H1 (cell line): ENCODE measurements around the gene ZNF808. TPM values are rescaled to one million over a fixed set of nuclear protein-coding genes. Genes with fewer than 3 reads are reported as not detected.
"Not testable (repeated sequence)": the region's sequence is repeated elsewhere in the genome, so short reads cannot be mapped to it uniquely, and the experiment has no call there.

Experiments used
- CTCF ChIA-PET: fragments of 300-600 bp; sonication (Branson Sonifier 250); formaldehyde crosslinking; loops from one replicate; lab custom pipeline; 2021; ENCODE audit not compliant: partially characterized antibody; lab: Charles Lee
- POLR2A ChIA-PET: fragments of 300-600 bp; sonication (Branson Sonifier 250); formaldehyde crosslinking; loops from one replicate; lab custom pipeline; 2021; ENCODE audit warnings: inconsistent platforms; ENCODE audit not compliant: partially characterized antibody; lab: Charles Lee
- DNase-seq, 2 experiments: peaks; one replicate each; pipeline versions ENCODE4 v3.0.0 to v3.0.0-alpha.2; 2010 to 2022; ENCODE audit warnings: low spot score in 2 of 2, low read depth in 1 of 2, mixed read lengths in 1 of 2
- FAIRE-seq: peaks from 2 replicates; lab custom pipeline; 2011; peaks lifted over from hg19 to GRCh38; lab: Jason Lieb, UNC
- H2AFZ ChIP-seq: 2 replicates; pipeline ENCODE4 v1.8.1; 2012; ENCODE audit warnings: low read length, inconsistent platforms
- H2AK5ac ChIP-seq: 2 replicates; pipeline ENCODE4 v1.6.1; 2013; ENCODE audit warnings: low read depth, low read length
- H2BK120ac ChIP-seq: replicated peaks from 2 replicates; pipeline ENCODE3; 2013; ENCODE audit warnings: low read depth, low read length, inconsistent platforms
- H2BK12ac ChIP-seq: 2 replicates; pipeline ENCODE4 v1.6.1; 2013; ENCODE audit warnings: low read depth, low read length
- H2BK15ac ChIP-seq: 2 replicates; pipeline ENCODE4 v1.6.1; 2013; ENCODE audit warnings: low read length
- H2BK20ac ChIP-seq: 2 replicates; pipeline ENCODE4 v1.6.1; 2013; ENCODE audit warnings: low read length
- H2BK5ac ChIP-seq: 2 replicates; pipeline ENCODE4 v1.6.1; 2013; ENCODE audit warnings: low read depth, low read length
- H3K14ac ChIP-seq: 2 replicates; pipeline ENCODE4 v1.6.1; 2013; ENCODE audit warnings: inconsistent platforms; ENCODE audit not compliant: insufficient read length
- H3K18ac ChIP-seq: 2 replicates; pipeline ENCODE4 v1.6.1; 2013; ENCODE audit warnings: low read length; ENCODE audit errors: extremely low read depth
- H3K23ac ChIP-seq: 2 replicates; pipeline ENCODE4 v1.6.1; 2013; ENCODE audit warnings: inconsistent platforms; ENCODE audit not compliant: insufficient read length
- H3K23me2 ChIP-seq: 2 replicates; pipeline ENCODE4 v1.6.1; 2013; ENCODE audit warnings: low read depth, low read length
- H3K27ac ChIP-seq: 2 replicates; pipeline ENCODE4 v1.6.1; 2011; ENCODE audit warnings: low read depth, low read length, inconsistent platforms
- H3K27me3 ChIP-seq, 4 experiments: replicated peaks in 1 of 4; 1 replicate in 1 of 4; 2 replicates in 3 of 4; pipeline versions ENCODE4 v1.6.1 to v1.8.1; 2011 to 2013; ENCODE audit warnings: low read length in 3 of 4, mild to moderate bottlenecking in 3 of 4, inconsistent platforms in 2 of 4, mixed read lengths in 2 of 4, moderate library complexity in 1 of 4; ENCODE audit not compliant: control insufficient read depth in 3 of 4, insufficient read depth in 3 of 4; ENCODE audit errors: extremely low read depth in 1 of 4
- H3K36me3 ChIP-seq, 4 experiments: 2 replicates each; pipeline versions ENCODE4 v1.6.1 to v1.8.1; 2011 to 2013; ENCODE audit warnings: mild to moderate bottlenecking in 4 of 4, low read length in 3 of 4, moderate library complexity in 2 of 4, control low read depth in 1 of 4, inconsistent platforms in 1 of 4; ENCODE audit not compliant: insufficient read depth in 4 of 4, control insufficient read depth in 2 of 4
- H3K4ac ChIP-seq: replicated peaks from 2 replicates; pipeline ENCODE3; 2013; ENCODE audit warnings: low read length, low read depth, mixed read lengths, inconsistent platforms; ENCODE audit not compliant: insufficient read length
- H3K4me1 ChIP-seq, 4 experiments: replicated peaks in 1 of 4; 1 replicate in 1 of 4; 2 replicates in 3 of 4; pipeline versions ENCODE4 v1.6.1 to v1.8.1; 2011 to 2013; ENCODE audit warnings: low read length in 3 of 4, inconsistent platforms in 2 of 4, mixed read lengths in 1 of 4; ENCODE audit not compliant: insufficient read depth in 4 of 4, control insufficient read depth in 3 of 4
- H3K4me2 ChIP-seq, 2 experiments: 2 replicates each; pipeline versions ENCODE4 v1.6.1 to v1.8.1; 2011 to 2013; ENCODE audit warnings: low read depth in 2 of 2, low read length in 2 of 2, control low read depth in 1 of 2, inconsistent platforms in 1 of 2, mild to moderate bottlenecking in 1 of 2; ENCODE audit not compliant: insufficient read depth in 1 of 2
- H3K4me3 ChIP-seq, 4 experiments: fragments of 200-600, 300-600 bp in 1 of 4; sonication (generic), shearing (Covaris generic), sonication (Bioruptor Twin) in 1 of 4; 2 replicates each; pipeline versions ENCODE4 v1.5.1 to v1.8.1; 2011 to 2016; ENCODE audit warnings: low read length in 4 of 4, low read depth in 3 of 4, control low read depth in 2 of 4, inconsistent platforms in 2 of 4, mild to moderate bottlenecking in 2 of 4, mixed read lengths in 1 of 4, moderate library complexity in 1 of 4; ENCODE audit not compliant: insufficient read depth in 2 of 4; ENCODE audit errors: extremely low read depth in 1 of 4
- H3K56ac ChIP-seq: replicated peaks from 2 replicates; pipeline ENCODE3; 2013; ENCODE audit warnings: low read depth, mild to moderate bottlenecking, mixed read lengths, low read length, inconsistent platforms; ENCODE audit not compliant: insufficient read length
- H3K79me1 ChIP-seq: 2 replicates; pipeline ENCODE4 v1.6.1; 2013; ENCODE audit warnings: low read depth, low read length, control low read depth
- H3K79me2 ChIP-seq, 2 experiments: 2 replicates each; pipeline versions ENCODE4 v1.6.1 to v1.8.1; 2012 to 2013; ENCODE audit warnings: low read length in 2 of 2, mild to moderate bottlenecking in 2 of 2, inconsistent platforms in 1 of 2; ENCODE audit not compliant: insufficient read depth in 2 of 2, control insufficient read depth in 1 of 2
- H3K9ac ChIP-seq, 4 experiments: replicated peaks in 1 of 4; 1 replicate in 1 of 4; 2 replicates in 3 of 4; pipeline versions ENCODE4 v1.6.1 to v1.8.1; 2011 to 2013; ENCODE audit warnings: low read depth in 3 of 4, low read length in 3 of 4, control low read depth in 2 of 4, mild to moderate bottlenecking in 2 of 4, moderate library complexity in 2 of 4, inconsistent platforms in 1 of 4; ENCODE audit errors: extremely low read depth in 1 of 4
- H3K9me3 ChIP-seq, 2 experiments: 2 replicates each; pipeline versions ENCODE4 v1.6.1 to v1.8.1; 2012 to 2013; ENCODE audit warnings: mild to moderate bottlenecking in 2 of 2, moderate library complexity in 2 of 2, control low read depth in 1 of 2, inconsistent platforms in 1 of 2, low read depth in 1 of 2, low read length in 1 of 2, mixed read lengths in 1 of 2; ENCODE audit not compliant: insufficient read depth in 2 of 2
- H4K20me1 ChIP-seq, 2 experiments: replicated peaks in 1 of 2; 2 replicates each; pipeline versions ENCODE3 to v1.8.1; 2011 to 2013; ENCODE audit warnings: inconsistent platforms in 2 of 2, low read length in 2 of 2, mild to moderate bottlenecking in 1 of 2; ENCODE audit not compliant: insufficient read depth in 2 of 2, control insufficient read depth in 1 of 2
- H4K5ac ChIP-seq: 2 replicates; pipeline ENCODE4 v1.6.1; 2013; ENCODE audit warnings: low read length, low read depth, mixed read lengths, inconsistent platforms; ENCODE audit not compliant: insufficient read length
- H4K8ac ChIP-seq: 2 replicates; pipeline ENCODE4 v1.8.0; 2013; ENCODE audit warnings: mild to moderate bottlenecking, moderate library complexity, low read length, inconsistent platforms; ENCODE audit not compliant: insufficient read depth; ENCODE audit errors: extremely low read depth
- H4K91ac ChIP-seq: replicated peaks from 2 replicates; pipeline ENCODE3; 2013; ENCODE audit warnings: low read length, mixed read lengths, inconsistent platforms; ENCODE audit not compliant: insufficient read length
- WGBS, 2 experiments: shearing (Covaris generic) in 1 of 2; methylation state at CpG; one replicate each; pipeline versions ENCODE4 v1.1.6 to v1.1.7; 2013 to 2015; ENCODE audit warnings: low lambda C conversion rate in 2 of 2, mixed read lengths in 2 of 2, inconsistent platforms in 1 of 2, low coverage in 1 of 2, missing lambda C conversion rate in 1 of 2; ENCODE audit not compliant: insufficient replicate concordance in 2 of 2, insufficient coverage in 1 of 2, insufficient read length in 1 of 2; ENCODE audit errors: extremely low coverage in 1 of 2, missing lambda C conversion rate in 1 of 2; 5-methylcytosine and 5-hydroxymethylcytosine counted together
- polyA plus RNA-seq, 7 experiments: library from polyadenylated mRNA; depleted of rRNA in 3 of 7; stranded (reverse) in 5 of 7; unstranded in 2 of 7; fragments of >200 nt in 5 of 7; fragments of 200-250 nt in 2 of 7; gene quantifications; 1 replicate in 5 of 7; 2 replicates in 1 of 7; 4 replicates in 1 of 7; pipeline versions ENCODE4 v1.2.1 to v1.2.3, GENCODE V29; 2011 to 2013; ENCODE audit warnings: missing spikeins in 2 of 7, mixed read lengths in 2 of 7
- total RNA-seq: library from RNA; stranded (reverse); fragmentation: NEBNext Ultra II Directional; extraction: Animal tissue kit (Norgen Biotek cat#: 25700); gene quantifications from 2 replicates; pipeline ENCODE4 v1.2.1, GENCODE V29; 2021

The ZNF808 gene
- total and polyA plus RNA-seq, 2 of the 8 experiments (the other 6 are each of a cell fraction or from before 2014, with no cell fraction given) = 3.9 to 25.9 TPM

GRCh38 chr19:52561611-52562010, 34.1 kb downstream of the ZNF808 start:
- H3K79me2 ChIP-seq, CTCF ChIA-PET, H3K79me1 ChIP-seq, H3K9ac ChIP-seq, H3K18ac ChIP-seq, POLR2A ChIA-PET, H2BK15ac ChIP-seq, H3K23me2 ChIP-seq, H3K14ac ChIP-seq, H3K9me3 ChIP-seq, FAIRE-seq, H3K4ac ChIP-seq, H3K56ac ChIP-seq, H2AK5ac ChIP-seq, H3K4me3 ChIP-seq, H2BK5ac ChIP-seq, H3K27me3 ChIP-seq, H3K36me3 ChIP-seq, H2BK12ac ChIP-seq, H2BK120ac ChIP-seq, H3K27ac ChIP-seq, H4K91ac ChIP-seq, H3K23ac ChIP-seq, H3K4me2 ChIP-seq, H2BK20ac ChIP-seq, DNase-seq, H2AFZ ChIP-seq, H4K5ac ChIP-seq, H4K20me1 ChIP-seq, H4K8ac ChIP-seq: not testable (repeated sequence)
- peaks cover 0 to 12% (median 4%) of the 10 kb centered on the region in 4 experiments; a peak in 3 of 7 replicates for H3K4me1 ChIP-seq
- 85% methylated on average over 8 of the region's 8 CpGs; no CpG with 5 or more reads in 1 of the 2 experiments for WGBS, 2 experiments
